Sciatic nerve (tissue), 2 donors: ENCODE results near the gene TSGA10IP. TPM values are rescaled to one million over a fixed set of nuclear protein-coding genes. Genes with fewer than 3 reads are reported as not detected.

Experiments used
- ATAC-seq: fragments of 200-7000 bp; cut with Tn5 transposase; one replicate; pipeline ENCODE4 v1.9.1; 2020; ENCODE audit warnings: mild to moderate bottlenecking, moderate library complexity
- DNase-seq: peaks from one replicate; pipeline ENCODE4 v3.0.0-alpha.2; 2020; ENCODE audit warnings: low spot score
- intact Hi-C: fragments of 100-400 bp; cut with DNase I; formaldehyde crosslinking; loops from one replicate; pipeline ENCODE4 v1.14.2; 2022
- total RNA-seq: library from RNA; stranded (reverse); fragmentation: NEBNext Ultra II Directional; extraction: Animal tissue kit (Norgen Biotek cat#: 25700); gene quantifications from one replicate; pipeline ENCODE4 v1.2.1, GENCODE V29; 2021
- donor health status: DM: no; HTN: no; CAD: no.
- donor health status: DM: no; HTN: no; CAD: no.

Gene TSGA10IP
- not detected for total RNA-seq

DNA sequence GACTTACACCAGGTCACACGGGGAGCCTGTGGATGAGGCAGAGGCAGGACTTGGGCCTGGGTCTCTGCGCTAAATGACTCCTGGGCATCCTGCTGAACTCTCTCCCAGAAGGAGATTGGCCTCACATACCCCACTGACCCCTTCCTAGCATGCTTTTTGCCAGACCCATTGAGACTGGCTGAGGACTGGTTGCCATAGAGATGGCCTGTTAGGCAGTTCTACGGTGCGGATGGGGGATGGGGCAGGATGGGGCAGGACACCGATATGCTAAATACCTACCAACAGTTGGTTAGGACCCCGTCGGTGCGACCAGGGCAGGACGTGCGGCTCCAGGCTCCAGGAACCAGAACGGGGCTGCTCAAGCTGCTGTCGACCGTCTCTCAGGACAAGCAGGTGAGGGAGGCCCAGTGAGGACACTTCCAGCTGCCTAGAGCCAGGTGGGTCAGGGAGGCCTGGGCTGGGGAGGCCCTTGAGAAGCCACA is at the start of gene TSGA10IP:
TSGA10IP (plus strand) TSS at position 51 of the 482 bp plus-strand sequence; CDS start at position 247, 196 bp downstream.
- no peak for ATAC-seq
- intact Hi-C loops: no loop called here
- DNase-seq: no peak

DNA sequence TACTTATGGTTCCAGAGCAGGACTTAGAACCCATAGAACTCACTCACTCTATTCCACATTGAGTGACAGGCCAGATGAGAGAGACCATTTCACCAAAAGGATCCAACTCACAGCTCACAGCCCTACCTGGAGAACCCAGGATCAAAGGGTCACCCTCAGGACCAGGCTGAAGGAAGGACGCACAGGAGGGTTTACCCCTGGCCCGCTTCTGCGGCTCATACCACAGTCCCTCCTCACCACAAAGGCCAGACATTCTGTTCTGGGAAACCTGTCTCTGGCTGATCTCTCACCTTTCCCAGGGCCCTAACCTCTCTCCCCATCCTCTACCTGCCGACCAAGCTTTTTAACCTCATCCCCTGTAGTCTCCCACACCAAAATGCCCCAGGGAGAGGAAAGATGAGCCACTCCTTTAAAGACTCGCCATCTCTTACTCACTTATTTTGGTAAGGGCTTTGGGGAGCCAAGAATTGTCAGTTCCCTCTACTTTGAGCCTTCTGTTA is 49.7 kb upstream of the TSGA10IP start:
- ATAC-seq (no peak), DNase-seq (no peak)
- intact Hi-C loops: no loop called here

DNA sequence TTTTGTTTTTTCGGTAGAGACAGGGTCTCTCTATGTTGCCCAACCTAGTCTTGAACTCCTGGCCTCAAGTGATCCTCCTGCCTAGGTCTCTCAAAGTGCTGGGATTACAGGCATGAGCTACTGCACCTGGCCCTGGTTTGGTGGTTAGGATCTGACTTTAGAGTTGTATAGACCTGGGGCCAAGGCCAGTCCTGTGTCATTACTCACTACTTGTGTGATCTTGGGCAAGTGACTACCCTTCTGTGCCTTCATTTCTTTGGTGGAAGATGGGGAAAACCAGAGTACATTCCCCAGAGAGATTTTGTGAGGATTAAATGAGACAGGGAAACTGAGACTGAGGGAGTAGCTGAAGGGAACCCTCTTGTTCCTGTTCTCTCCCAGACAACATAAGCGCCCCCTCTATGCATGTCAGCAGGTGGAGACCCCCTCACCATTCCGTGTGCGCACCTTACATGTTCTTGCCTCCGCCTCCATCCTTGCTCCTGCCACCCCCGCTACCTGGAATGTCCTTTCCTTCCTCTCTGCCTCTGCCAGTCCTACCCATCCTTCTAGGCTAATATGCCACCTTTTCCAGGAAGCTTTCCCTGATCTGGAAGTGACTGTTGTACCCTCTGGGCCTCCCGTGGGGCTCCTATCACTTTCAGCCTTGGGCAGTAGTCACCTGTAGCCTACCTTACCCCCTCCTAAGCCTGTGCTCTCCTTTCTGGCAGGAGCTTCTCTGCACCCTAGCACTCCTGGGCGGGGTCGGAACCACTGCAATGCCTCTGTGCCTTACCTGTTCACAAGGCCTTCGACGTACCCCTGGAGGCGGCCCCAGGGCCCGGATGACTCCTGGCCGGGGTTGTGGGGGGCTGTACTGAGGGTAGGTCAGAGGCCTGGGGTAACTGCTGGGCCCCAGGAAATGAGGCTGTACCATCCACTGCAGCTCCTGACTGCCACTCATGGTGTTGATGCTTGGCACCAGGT is 49.0 kb upstream of the TSGA10IP start:
- ATAC-seq (no peak), DNase-seq (no peak)
- intact Hi-C loops: no loop called here

DNA sequence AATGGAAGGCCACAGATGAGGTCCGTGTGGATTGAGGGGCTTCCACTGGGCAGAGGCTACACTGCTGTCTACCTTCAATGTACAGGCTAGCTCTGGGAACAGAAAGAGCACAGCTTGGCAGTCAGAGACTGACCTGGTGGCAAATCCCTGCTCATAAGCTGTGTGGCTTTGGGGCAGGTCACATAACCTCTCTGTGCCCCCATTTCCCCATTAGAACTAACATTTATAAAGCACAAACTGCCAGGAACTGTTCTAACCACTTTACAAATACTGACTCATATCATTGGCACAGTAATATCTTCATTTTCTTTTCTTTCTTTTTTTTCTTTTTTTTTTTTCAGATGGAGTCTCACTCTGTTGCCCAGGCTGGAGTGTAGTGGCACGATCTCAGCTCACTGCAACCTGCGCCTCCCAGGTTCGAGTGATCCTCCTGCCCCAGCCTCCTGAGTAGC is 48.2 kb upstream of the TSGA10IP start:
- intact Hi-C loops: no loop called here
- ATAC-seq (no peak), DNase-seq (no peak)

DNA sequence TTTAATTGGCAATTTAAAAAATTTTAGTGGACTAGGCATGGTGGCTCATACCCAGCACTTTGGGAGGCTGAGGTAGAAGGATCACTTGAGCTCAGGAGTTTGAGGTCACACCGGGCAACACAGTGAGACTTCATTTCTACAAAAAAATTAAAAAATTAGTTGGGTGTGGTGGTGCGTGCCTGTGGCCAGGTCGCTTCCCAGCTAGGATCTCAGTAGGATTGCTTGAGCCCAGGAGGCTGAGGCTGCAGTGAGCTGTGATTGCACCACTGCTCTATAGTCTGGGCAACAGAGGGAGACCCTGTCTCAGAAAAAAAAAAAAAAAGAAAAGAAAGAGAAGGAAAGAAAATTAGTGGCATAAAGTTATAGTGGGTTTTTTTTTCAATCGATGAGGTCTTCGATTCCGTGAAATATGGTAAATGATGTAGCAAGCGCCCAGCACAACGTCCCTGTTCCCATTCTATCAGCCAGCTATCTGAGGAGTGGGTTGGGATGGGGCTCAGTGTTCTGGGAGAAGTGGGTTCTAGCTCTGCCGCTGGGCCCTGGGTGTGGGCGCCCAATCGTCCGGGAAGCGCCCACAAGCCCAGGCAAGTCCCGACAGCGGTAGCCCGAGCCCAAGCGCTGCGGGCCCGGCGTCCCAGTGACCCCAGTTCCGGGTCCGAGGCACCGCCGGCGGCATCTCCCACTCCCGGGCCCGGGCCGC is 46.5 kb upstream of the TSGA10IP start:
- intact Hi-C loops: no loop called here
- ATAC-seq (no peak), DNase-seq (no peak)

DNA sequence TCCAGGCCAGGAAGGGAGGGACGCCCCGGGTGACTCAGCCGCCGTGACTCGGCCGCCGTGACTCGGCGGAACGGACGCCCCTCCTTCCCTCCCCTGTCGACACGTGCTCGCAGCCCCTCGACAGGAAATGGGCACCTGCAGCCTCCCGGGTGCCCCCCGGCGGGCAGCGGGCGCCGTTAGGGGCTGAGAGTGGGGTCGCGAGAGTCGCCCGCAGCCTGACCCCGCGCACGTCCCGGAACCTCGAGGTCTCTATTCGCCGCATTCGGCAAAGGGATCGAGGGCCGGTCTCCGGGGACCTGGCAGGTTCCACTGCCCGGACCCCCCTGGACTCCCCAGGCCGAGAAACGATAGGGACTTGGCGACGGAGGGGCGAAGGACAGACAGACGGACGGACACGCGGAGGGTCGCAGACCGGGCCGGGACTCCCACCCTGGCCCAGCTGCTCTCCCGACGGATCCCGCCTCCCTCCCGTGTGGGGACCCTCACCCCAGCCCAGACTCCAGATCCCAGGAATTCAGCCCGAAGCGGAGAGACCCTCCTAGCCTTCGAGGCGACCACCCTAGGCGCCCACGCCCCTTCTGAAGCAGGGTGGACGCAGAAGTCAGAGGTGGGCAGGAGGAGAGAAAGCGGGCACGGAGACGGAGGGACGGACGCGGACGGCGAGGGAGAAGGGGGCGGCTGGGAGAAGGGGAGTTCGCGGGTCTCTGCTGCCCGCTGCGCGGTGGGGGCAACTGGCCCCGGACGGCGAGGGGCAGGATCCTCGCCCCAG is 45.7 kb upstream of the TSGA10IP start:
- DNase-seq (no peak), ATAC-seq (peak; percentile 30)
- intact Hi-C loops: no loop called here

DNA sequence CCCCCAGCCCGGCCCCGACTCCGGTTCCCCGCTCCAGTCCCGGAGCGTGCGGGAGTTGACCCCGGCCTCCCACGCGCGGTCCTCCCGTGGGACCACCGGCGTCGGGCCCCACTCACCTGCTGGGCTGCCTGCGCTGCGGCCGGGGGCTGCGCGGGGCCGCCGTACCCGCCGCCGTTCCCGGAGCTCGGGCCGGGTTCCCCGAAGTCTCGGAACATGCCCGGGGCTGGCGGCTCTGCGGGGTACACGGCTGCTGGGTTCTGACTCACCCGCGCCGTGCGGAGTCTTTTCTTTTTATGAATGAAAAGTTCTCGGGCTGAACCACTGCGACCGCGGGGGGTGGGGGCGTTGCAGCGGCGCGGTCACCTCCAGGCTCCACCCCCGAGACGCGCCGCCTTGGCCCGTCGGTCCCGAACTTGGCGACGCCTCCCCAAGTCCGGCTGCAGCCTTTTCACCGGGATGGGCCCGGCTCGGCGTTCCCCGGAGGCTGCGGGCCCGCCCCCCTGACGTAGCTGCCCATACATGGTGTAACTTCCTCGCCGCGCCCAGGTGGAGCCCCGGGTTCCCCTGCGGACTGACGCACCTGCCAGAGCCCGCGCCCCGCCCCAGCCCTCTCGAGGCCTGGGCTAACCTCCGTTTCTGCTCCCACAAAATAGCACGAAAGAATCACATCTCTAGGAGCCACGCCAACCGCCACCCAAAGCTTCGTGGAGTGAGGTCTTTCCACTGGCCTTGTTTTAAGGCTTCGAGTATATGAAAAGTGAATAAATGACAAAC is 45.0 kb upstream of the TSGA10IP start, which contains the start of gene FOSL1:
FOSL1 (minus strand) TSS at position 264 of the 774 bp plus-strand sequence; CDS start at position 215, 49 bp downstream.
- intact Hi-C loops: no loop called here
- DNase-seq: peak; percentile 86
- ATAC-seq: peak; percentile 88

DNA sequence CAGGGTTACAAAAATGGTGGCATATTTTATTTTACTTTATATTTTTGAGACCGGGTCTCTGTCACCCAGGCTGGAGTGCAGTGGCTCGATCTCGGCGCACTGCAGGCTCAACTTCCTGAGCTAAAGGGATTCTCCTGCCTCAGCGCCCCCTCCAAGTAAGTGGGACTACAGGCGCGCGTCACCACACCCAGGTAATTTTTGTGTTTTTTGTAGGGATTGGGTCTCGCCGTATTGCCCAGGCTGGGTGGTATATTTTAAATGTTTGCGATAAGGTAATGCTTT is 44.4 kb upstream of the TSGA10IP start:
- no peak for ATAC-seq
- no peak for DNase-seq
- intact Hi-C loops: no loop called here

DNA sequence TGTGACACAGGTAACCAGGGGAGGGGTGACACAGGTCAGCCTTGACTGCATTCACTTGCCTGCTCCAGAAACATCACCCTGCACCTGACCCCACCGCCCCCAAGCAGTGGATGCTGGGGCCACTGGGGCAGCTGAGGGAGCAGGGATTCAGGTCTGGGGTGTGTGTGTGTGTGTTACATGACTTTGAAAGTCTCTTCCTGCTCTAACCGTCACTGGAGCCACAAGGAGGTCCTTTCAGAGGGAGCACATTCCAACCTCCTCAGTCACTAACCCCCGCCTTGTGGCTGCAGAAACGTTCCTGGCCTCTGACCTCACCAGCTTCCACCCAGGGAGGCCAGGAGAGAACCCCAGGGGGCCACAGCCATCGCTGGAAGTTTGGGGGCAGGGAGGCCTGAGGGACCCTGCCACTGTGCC is 42.2 kb upstream of the TSGA10IP start:
- intact Hi-C loops: no loop called here
- DNase-seq (no peak), ATAC-seq (no peak)

DNA sequence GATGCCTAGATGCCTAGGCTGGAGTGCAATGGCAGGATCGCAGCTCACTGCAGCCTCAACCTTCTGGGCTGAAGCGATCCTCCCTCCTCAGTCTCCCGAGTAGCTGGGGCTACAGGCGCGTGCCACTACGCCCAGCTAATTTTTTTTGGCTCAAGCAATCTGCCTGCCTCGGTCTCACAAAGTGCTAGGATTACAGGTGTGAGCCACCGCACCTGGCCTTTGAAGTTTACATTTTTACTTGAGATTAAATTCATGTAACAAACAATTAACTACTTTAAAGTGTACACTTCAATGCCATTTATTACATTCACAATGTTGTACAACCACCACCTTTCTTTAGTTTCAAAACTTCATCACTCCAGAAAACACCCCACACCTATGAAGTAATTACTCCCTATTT is 41.6 kb upstream of the TSGA10IP start:
- ATAC-seq: no peak
- DNase-seq: no peak
- intact Hi-C loops: no loop called here

DNA sequence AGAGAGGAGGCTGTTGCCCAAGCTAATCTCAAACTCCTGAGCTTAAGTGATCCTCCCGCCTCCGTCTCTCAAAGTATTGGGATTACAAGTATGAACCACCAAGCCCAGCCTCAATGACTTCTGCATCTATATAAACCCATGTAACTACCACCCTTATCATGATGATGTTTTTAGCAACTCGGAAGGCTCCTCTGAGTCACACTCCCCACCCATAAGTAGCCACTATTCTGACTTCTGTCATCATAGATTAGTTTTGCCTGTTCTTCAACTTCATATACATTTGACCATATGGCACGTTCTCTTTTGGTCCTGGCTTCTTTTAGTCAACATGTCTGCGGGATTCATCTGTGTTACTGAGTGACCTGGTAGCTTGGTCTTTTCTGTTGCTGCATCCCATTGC is 38.7 kb upstream of the TSGA10IP start:
- no peak for ATAC-seq
- intact Hi-C loops: no loop called here

DNA sequence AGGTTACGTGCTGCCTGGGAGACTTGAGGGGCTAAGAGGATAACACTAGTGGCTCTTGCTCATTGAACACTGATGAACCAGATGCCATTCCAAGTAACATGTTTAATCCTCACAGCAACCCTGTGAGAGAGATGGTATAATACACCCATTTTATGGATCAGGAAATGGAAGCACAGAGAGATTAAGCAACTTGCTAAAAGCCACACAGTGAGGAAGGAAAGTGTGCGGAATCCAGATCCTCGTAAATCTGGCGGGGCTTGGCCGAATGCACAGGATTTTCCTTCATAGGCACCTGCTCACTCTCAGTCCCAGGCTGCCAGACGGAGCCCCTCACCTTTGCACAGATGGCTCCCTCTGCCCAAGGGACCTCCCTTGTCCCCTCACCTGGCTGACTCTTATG is 37.4 kb upstream of the TSGA10IP start:
- no peak for DNase-seq
- ATAC-seq: no peak

More for the DNA sequence above, 38.7 kb upstream of the TSGA10IP start:
- DNase-seq: no peak

DNA sequence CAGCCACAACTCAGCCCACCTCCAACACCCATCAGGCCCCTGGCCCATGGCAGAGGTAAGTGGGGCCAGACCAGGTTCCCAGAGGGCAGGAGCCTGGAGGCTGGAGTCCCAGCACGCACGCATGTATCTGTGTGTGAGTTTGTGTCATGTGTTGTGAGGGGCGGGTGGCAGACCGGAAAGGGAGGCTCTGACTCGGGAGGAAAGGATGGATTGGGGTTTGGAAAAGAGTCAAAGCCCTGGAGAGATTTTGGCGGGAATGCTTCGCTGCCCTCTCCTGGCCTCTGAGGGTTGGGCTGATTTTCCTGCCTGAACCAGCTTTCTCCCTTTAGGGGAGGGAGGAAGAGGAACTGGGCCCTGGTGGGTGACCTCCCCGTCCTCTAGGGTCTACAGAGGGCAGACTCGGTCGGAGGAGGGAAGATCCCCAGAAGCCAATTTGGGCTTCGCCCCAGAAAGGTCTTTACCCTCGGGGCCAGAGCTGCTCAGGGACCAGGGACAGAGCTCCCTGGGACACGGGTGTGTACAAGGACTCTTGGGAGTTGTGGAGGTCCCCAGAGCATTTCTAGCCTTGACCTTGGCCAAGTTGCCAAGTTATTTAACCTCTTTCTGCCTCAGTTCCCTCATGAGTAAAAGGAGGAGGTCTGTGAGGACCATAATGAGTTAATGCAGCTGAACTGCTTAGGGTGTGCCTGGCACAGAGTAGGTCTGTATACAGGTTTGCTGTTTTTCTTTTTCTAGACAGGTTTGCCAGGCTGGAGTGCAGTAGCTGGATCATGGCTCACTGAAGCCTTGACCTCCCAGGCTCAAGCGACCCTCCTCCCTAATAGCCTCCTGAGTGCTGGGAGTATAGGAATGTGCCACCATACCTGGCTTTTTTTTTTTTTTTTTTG is 33.4 kb upstream of the TSGA10IP start:
- ATAC-seq: peak; percentile 76
- intact Hi-C loops: no loop called here
- no peak for DNase-seq

More for the DNA sequence above, 37.4 kb upstream of the TSGA10IP start:
- intact Hi-C loops: no loop called here

DNA sequence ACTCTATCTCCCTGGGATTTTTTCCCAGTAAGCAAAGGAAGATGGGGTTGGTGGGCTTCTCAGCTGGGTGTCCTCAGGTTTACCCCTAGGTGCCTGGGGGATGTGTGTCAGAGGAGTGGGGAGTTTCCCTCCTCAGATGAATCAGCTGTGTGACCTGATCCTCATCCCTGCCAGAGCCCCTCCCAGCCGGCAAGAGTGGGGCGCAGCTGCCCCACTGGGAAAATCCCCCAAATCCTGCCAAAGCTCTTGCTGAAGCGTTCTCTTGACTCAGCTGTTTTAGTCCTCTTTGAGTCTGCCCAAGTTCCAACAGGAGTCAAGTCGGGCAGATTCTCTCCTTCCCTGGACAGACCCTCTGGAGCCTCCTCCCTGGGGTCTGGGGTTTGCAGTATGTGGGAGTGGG is 32.4 kb upstream of the TSGA10IP start:
- DNase-seq (no peak), ATAC-seq (no peak)
- intact Hi-C loops: no loop called here

DNA sequence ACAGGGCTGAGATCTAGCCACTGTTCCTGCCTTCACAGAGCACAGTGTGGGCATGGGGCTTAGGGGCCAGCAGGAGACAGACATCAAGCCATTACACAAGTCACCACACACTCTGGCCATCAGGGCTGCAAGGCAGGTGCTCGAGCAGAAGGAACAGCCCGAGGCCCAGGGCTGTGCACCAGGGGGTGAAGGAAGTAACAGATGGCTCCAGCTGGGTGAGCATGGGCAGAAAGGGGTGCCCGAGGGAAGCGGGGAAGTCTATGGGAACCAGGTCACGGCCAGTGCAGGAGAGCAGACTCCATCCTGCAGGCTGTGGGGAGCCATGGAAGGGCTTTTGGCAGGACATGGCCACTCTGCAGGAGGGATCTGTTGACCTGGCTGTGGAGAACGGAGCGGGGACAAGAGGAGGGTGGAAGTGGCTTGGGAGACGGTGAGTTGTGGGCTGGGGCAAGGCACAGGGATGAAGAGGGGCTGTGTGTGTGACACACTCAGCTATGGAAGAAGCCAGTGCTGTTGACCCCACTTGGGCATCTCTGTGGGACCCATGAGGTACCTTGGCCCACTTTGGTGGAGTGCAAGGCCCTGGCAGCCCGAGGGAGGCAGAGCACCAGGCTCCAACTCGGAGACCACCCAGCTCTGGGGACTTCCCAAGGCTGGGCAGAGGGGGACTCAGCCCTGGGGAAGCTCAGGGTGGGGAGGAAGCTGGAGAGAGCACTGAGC is 30.0 kb upstream of the TSGA10IP start:
- ATAC-seq: no peak
- intact Hi-C loops: no loop called here
- DNase-seq: no peak

DNA sequence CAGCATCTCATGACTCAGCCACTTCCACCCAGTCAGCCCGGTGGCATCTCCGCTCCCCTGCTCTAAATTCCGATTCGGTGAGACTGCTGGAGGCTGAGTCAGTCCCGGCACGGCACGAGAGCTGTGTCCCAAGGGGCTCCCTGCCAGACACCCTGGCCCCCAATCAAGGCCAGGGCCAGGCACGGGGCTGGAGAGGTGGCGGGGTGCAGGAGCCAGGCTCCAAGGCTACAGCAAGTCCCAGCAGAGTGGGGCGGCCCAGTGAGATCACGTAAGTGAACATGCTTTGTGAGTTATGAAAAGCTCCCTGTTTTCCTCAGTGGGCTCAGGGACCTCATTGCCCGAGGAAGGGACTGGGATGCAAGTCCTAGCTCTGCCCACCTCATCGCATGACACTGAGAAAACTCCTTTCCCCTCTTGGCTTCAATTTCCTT is 29.4 kb upstream of the TSGA10IP start:
- intact Hi-C loops: no loop called here
- DNase-seq: peak; percentile 80
- ATAC-seq: peak; percentile 34

DNA sequence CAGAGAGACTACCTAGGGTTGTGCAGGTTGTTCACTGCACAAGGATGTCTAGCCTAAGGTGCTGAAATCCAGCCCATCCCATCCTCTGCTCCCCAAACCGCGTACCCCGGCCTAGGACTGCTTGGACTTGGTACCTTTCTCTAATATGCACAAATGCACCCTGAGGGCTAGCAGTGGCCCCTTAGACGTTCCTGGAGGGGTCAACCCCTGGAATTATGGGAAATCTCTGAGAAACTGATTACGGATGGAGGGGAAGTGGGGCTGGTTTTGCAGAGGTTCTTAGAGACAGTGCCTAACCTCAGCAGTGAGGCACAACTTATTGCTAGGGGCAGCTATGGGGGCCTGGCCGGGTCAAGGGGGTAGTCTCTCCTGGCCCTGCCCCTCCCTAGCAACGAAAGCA is 28.9 kb upstream of the TSGA10IP start:
- DNase-seq (no peak), ATAC-seq (no peak)
- intact Hi-C loops: no loop called here
